HG03095 (cell line): ENCODE data around the gene MAPKAPK2.

Source experiments
- ATAC-seq: cut with Tn5 transposase; IDR thresholded peaks from one replicate; pipeline ENCODE4 v1.9.1; 2021; ENCODE audit warnings: moderate library complexity; ENCODE audit not compliant: unreplicated experiment

Gene MAPKAPK2

GRCh38 chr1:206716870-206717673 is 32.4 kb downstream of the MAPKAPK2 start:
- peak; percentile 57 for ATAC-seq

GRCh38 chr1:206717674-206717989 is 32.9 kb downstream of the MAPKAPK2 start:
- ATAC-seq = no peak

GRCh38 chr1:206719169-206719839 is 34.6 kb downstream of the MAPKAPK2 start:
- ATAC-seq = no peak

- no peak for ATAC-seq
These were observed 36.7 kb downstream of the MAPKAPK2 start for GRCh38 chr1:206721454-206721853.

GRCh38 chr1:206722751-206723461 is 38.2 kb downstream of the MAPKAPK2 start:
- no peak for ATAC-seq

- no peak for ATAC-seq
These were observed 38.7 kb downstream of the MAPKAPK2 start for GRCh38 chr1:206723462-206723804.

- no peak for ATAC-seq
These were observed 39.2 kb downstream of the MAPKAPK2 start for GRCh38 chr1:206723805-206724472.

GRCh38 chr1:206725109-206725963 is 40.6 kb downstream of the MAPKAPK2 start:
- ATAC-seq = no peak

- no peak for ATAC-seq
These were observed 43.4 kb downstream of the MAPKAPK2 start for GRCh38 chr1:206727981-206728696.

GRCh38 chr1:206728697-206728987 is 43.9 kb downstream of the MAPKAPK2 start:
- ATAC-seq = no peak

- ATAC-seq = no peak
These were observed 44.3 kb downstream of the MAPKAPK2 start for GRCh38 chr1:206729050-206729449.

- ATAC-seq = no peak
These were observed 44.8 kb downstream of the MAPKAPK2 start for GRCh38 chr1:206729507-206729906.

- no peak for ATAC-seq
These were observed 47.8 kb downstream of the MAPKAPK2 start for GRCh38 chr1:206732508-206732907.

GRCh38 chr1:206732992-206733391 is 48.3 kb downstream of the MAPKAPK2 start:
- no peak for ATAC-seq

GRCh38 chr1:206734499-206735142 is 49.9 kb downstream of the MAPKAPK2 start:
- ATAC-seq = no peak

GRCh38 chr1:206735553-206736031 is 50.9 kb downstream of the MAPKAPK2 start:
- ATAC-seq = no peak

- no peak for ATAC-seq
These were observed 52.4 kb downstream of the MAPKAPK2 start for GRCh38 chr1:206736878-206737728.

- no peak for ATAC-seq
These were observed 53.1 kb downstream of the MAPKAPK2 start for GRCh38 chr1:206737729-206738201.
